HAP-1 (cell line): ENCODE measurements around the gene BCOR.

Experiments
- DNase-seq, 2 experiments: peaks; one replicate each; pipeline ENCODE4 v3.0.0-alpha.2; 2016 to 2020; ENCODE audit warnings: low spot score in 2 of 2
- H3K27me3 ChIP-seq: fragments of 250-450 bp; sonication (Bioruptor Pico); 2 replicates; pipeline ENCODE4 v1.5.1; 2020; ENCODE audit warnings: low read depth, mild to moderate bottlenecking, moderate library complexity
- H3K36me3 ChIP-seq: fragments of 250-450 bp; sonication (Bioruptor Pico); replicated peaks from 2 replicates; pipeline ENCODE4 v1.5.1; 2020; ENCODE audit warnings: mild to moderate bottlenecking
- H3K4me1 ChIP-seq: fragments of 250-450 bp; sonication (Bioruptor Pico); 2 replicates; pipeline ENCODE4 v1.5.1; 2020; ENCODE audit warnings: mild to moderate bottlenecking
- H3K4me3 ChIP-seq: fragments of 250-450 bp; sonication (Bioruptor Pico); 2 replicates; pipeline ENCODE4 v1.5.1; 2020; ENCODE audit warnings: mild to moderate bottlenecking, moderate library complexity
- H3K9me3 ChIP-seq: fragments of 250-450 bp; sonication (Bioruptor Pico); 2 replicates; pipeline ENCODE4 v1.5.1; 2020; ENCODE audit warnings: mild to moderate bottlenecking, moderate library complexity
- in situ Hi-C: fragments of 300-500 bp; cut with MboI; formaldehyde crosslinking; loops from 3 replicates; pipeline ENCODE4 v1.14.3; 2020; ENCODE audit warnings: low sequenced_read_pairs, inconsistent platforms, mixed read lengths

Gene BCOR

DNA sequence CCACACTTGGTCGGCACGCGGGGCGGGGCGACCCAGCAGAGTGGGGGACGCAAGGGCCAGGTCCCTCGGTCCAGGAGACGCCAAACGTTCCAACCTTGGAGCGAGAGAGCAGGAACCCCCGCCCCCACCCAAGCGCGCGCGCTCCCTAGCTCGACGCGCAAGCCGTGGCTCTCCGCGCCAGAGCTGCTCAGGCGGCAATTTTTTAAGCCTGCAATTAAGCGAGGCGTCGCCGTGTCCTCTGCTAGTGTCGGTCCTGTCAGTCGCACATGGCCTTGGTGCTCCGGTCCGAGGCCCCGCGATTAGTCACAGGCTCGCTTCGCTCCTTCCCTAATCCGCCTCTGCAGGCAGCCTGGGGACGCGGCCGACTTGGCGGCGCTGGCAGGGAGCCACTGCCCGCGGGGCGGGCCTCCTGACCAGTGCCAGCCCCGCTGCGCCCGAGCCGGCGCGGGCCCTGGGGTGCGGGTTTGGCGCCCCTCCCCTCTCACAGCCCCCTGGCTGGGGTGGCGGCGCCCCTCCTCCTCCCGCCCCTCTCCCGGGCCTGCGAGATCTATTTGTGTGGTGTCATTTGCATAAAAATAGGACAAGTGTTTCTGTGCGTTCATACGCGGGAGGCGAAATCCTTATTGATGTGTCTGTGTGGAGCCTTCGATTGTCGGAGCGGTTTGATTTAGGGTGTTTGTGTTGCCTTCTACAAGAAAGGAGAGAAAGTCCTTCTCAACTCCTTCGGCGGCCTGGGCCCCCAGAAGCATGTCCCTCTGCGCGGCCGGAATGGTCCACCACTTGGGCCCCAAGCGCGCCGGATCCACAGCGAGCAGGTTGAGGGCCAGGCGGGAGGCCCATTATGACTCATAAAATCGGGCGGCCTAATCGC is 9.8 kb upstream of the BCOR start:
- H3K9me3 ChIP-seq, result no peaks in the 10 kb centered on the region
- H3K36me3 ChIP-seq, result no peaks in the 10 kb centered on the region; the same call in 1 of the 2 replicates
- no peaks in the 10 kb centered on the region for H3K27me3 ChIP-seq
- peak; percentile 82 to 89 for DNase-seq
- H3K4me3 ChIP-seq, result peak overlapping the region; percentile 44
- peaks cover 48% of the 10 kb centered on the region for H3K4me1 ChIP-seq
- in situ Hi-C loops, result loop anchor here (5.0 kb wide), 1 partner anchor 40 kb away; no protein-coding TSS in a partner anchor

DNA sequence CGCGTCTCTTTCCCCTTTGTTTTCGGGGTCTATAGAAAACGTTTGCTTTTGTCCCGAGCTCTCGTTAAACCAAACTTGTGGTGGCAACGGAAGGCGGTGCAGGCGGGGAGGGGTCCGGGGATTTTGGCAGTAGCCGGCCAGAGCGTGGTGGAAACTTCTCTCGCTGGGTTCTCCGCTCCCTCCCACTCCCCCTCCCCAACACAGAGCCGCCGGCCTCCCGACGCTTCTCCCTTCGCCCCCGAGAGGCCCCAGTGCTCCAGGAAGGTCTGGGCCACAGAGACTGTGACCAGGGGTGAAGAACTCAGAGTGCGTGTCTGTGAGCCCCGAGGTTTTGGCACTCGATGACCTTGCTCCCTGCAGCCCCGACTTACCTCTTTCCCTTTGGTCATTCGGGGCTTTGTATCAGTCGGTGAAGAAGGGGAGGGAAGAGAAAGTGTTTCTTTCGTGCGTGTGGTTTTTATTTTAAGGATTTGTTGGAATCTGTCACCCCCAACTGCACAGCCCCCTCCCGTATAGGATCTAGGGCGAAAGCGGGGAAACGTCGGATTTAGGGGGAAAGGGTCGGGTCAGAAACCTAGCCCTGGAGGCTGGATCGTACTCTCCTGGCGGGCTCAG is 9.0 kb upstream of the BCOR start:
- DNase-seq, result no peak
- Histone ChIP-seq H3K9me3 (no peaks in the 10 kb centered on the region), H3K36me3 (peaks cover under 1% of the 10 kb centered on the region), H3K4me1 (peaks cover 50% of the 10 kb centered on the region), H3K27me3 (no peaks in the 10 kb centered on the region), H3K4me3 (peak overlapping the region; percentile 44)
- in situ Hi-C loops, result loop anchor here (5.0 kb wide), 1 partner anchor 41 kb away; no protein-coding TSS in a partner anchor

DNA sequence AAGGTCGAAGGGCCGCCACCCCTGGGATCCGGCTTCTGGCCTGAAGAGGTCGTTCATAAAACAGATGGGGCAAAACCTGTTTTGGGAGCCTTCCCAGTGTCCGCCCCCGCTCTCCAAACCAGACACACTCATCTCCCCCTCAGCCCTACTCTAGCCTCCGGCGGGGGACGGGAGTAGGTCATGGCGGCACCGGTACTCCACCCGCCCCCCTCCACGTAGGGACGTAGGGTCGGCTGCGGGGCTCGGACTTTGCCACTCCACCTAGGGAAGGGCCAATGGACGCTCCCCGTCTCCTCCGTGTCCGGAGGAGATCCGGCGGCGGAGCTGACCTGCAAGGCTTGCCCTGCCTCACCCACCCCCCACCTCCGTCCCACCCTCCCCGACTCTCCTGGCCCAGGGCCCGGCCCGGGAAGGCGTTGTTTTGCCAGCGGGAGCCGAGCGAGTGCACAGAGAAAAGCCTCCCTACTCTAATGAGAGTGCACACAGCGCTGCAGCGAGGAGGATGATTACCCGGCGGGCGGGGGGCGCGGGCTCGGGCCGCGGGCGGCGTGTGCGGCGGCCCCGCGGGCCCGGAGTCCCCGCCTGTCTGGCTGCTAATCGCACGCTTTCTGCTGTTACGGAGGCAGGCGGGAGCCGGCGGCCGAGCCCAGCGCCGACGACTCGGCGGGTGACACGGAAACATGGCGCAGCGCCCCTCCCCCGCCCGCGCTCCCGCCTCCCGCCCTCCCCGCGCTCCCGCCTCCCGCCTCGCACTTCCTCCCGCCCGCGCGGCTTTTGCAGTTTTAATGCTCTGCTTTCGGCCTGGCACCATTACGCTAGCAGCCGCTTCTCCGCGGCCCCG is 8.3 kb upstream of the BCOR start:
- H3K36me3 ChIP-seq, result peaks cover 3% of the 10 kb centered on the region
- peak; percentile 76 to 92 for DNase-seq
- H3K4me1 ChIP-seq, result peaks cover 51% of the 10 kb centered on the region
- H3K27me3 ChIP-seq, result no peaks in the 10 kb centered on the region
- H3K9me3 ChIP-seq, result no peaks in the 10 kb centered on the region
- in situ Hi-C loops, result loop anchor here (5.0 kb wide), 1 partner anchor 41 kb away; no protein-coding TSS in a partner anchor
- H3K4me3 ChIP-seq, result peak overlapping the region; percentile 44

DNA sequence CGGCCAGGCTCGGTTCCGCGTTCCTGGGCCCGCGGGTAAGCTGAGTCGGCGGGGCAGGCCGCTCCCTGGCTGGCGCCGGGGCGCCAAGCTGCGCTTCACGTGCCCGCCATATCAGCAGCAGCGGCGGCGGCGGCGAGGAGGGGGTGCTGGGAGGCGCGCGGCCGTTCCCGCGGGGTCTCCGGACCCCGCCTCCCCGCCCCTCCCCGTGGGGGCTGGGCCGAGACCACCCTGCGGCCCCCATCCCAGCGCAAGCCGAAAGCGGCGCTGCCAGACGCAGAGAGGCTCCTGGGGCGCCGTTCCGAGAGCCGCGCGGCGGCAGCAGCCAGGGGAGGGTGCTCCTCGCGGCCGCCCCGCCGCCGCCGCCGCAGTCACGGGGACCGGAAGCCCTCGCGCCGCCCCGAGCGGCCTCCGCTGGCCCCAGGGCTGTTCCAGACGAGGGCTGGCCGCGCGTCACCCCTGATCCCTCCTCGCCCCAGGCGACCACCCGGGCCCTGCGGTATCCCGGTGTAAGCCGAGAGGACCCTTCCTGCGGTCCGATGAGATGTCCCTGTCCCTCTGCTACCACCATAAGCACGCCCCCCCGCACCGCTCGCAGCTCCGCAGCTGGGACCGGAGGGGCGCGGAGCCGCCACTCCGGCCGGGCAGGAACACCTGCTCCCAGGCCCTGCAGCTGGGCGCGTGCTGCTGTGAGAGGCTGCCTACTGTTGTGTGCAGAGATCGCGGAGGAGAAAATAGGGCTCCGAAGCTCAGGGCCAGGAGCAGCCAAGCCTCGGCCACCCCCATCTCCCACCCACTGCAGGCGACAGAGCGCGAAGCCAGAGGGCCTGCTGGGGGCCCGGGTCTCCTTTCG is 7.5 kb upstream of the BCOR start:
- in situ Hi-C loops, result loop anchor here (5.0 kb wide), 1 partner anchor 42 kb away; no protein-coding TSS in a partner anchor
- Histone ChIP-seq H3K27me3 (no peaks in the 10 kb centered on the region), H3K9me3 (no peaks in the 10 kb centered on the region), H3K4me1 (peaks cover 52% of the 10 kb centered on the region), H3K36me3 (peaks cover 3% of the 10 kb centered on the region), H3K4me3 (peak overlapping the region; percentile 44)
- DNase-seq, result peak; percentile 17 to 60

DNA sequence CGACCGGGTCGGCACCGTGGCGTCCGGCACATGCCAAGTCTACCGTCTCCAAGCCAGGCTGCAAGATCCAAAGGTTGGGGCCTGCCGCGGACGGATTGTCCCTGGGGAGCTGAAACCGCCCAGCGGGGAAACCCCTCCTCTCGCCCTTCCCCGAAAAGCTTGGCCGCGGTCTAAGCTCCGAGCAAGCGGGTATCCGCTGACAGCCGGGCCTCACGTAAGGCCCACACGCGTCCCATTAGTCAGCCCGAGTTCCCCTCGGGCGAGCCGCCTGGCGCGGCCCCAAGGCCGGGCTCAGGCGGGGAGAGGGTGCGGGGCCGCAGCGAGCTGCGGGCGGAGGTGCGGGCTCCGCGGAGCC is 6.8 kb upstream of the BCOR start:
- Histone ChIP-seq H3K9me3 (no peaks in the 10 kb centered on the region), H3K27me3 (no peaks in the 10 kb centered on the region), H3K36me3 (peaks cover 3% of the 10 kb centered on the region), H3K4me1 (peaks cover 55% of the 10 kb centered on the region), H3K4me3 (peak overlapping the region; percentile 44)
- in situ Hi-C loops, result no loop called here
- peak; percentile 19 to 69 for DNase-seq

DNA sequence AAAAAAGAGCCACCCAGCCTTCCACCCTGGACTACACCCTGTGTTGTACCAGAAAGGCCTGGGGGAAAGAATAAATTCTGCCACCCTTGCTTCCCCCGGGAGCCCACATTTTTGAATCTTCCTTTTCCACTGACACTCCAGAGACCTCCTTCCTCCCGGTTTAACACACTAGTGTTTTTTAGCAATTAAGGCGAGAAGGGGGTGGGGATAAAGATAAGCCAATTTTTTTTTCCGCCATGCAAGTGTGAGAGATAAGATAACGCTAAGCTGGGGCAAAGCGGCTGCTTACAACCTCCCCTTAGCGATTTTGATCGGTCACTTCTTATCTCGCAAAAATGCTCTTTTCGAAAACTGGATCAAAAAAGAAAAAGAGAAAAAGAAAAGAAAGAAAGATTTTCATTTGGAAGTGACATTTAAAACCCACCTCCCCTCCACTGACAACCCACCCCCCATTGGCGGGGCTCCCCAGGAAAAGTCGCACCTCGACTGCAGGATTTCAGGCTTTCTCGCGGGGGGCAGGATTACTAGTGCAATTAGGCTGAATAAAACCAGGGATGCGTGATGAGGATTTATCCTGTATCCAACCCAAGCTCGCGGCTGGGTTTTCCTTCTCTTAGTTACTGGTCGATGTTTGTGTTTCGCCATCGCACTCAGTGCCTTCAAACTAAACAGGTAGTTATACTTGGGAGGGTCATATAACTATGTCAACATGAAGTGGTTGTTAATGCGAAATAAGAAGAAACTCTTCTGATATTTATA is 6.0 kb upstream of the BCOR start:
- peak; percentile 2 to 23 for DNase-seq
- Histone ChIP-seq H3K9me3 (no peaks in the 10 kb centered on the region), H3K27me3 (no peaks in the 10 kb centered on the region), H3K4me1 (peaks cover 58% of the 10 kb centered on the region), H3K4me3 (no peak overlapping the region; the same call in 1 of the 2 replicates), H3K36me3 (peaks cover 3% of the 10 kb centered on the region)
- in situ Hi-C loops, result no loop called here

DNA sequence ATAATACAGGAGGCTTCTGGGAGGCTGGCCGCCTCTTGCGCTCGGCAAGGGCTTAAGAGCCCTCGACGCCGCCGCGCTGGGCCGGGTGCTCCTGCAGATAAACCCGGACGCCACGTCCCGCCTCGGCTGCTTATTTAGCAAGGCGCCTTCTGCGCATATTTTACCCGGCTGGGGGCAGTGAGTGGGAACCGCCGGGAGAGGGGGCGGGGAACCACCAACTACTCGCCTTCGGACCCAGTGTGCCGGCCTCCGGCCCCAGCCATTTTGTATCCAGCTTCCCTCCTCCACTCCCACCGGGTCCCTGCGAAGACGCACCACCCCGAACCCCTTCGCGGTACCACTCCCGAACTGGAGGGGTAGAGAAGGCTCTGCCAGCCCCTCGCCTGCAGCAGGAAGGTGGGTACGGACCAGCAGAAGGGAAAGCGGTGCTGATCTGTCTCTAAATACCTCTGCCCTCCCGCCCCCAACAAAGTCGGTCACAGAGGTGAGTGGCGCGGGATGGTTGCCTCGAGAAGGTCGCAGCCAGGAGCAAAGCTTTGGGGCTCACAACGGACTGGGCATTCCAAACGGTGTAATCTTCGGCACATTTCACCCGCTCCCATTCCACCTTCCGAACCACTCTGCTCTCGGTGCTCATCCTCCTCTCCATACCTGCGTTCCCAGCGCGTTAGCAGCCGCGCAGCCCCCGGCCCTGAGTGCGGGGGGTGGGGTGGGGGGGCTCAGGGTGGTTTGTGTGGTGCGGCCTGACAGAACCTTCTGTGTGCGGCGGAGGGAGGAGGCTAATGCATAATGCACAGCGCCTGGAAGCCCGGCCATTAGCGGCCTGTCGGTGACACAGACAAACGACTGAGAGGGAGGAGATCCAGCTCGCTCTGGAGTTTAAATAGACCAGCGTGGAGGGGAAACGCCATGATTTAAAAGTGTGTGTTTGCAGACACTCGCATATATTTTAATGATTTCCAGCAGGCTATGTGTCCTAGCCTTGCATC is 4.9 kb upstream of the BCOR start:
- DNase-seq, result peak; percentile 1 to 27
- Histone ChIP-seq H3K9me3 (no peaks in the 10 kb centered on the region), H3K36me3 (peaks cover 3% of the 10 kb centered on the region), H3K4me1 (peaks cover 48% of the 10 kb centered on the region), H3K4me3 (no peak overlapping the region), H3K27me3 (no peaks in the 10 kb centered on the region)
- in situ Hi-C loops, result no loop called here

DNA sequence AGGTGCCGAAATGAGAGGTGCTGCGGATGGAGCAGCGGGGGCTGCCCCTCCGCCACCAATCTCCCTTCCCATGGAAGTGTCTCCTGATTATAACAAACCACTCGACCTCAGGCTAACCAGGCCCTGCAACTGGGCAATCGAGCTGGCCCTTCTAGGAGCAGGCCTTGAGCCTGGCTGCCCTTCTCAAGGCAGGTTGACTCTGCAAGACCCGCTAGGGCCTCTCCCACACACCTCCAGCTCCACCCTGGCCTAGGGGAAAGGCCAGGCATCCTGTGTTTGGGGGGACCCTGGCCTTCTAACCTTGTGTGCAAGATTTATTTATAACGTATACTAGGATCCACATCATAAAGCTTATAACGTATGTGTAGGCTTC is 3.7 kb upstream of the BCOR start:
- in situ Hi-C loops, result no loop called here
- Histone ChIP-seq H3K9me3 (no peaks in the 10 kb centered on the region), H3K27me3 (no peaks in the 10 kb centered on the region), H3K36me3 (peaks cover 3% of the 10 kb centered on the region), H3K4me3 (no peak overlapping the region), H3K4me1 (peaks cover 37% of the 10 kb centered on the region)
- peak; percentile 2 to 24 for DNase-seq

DNA sequence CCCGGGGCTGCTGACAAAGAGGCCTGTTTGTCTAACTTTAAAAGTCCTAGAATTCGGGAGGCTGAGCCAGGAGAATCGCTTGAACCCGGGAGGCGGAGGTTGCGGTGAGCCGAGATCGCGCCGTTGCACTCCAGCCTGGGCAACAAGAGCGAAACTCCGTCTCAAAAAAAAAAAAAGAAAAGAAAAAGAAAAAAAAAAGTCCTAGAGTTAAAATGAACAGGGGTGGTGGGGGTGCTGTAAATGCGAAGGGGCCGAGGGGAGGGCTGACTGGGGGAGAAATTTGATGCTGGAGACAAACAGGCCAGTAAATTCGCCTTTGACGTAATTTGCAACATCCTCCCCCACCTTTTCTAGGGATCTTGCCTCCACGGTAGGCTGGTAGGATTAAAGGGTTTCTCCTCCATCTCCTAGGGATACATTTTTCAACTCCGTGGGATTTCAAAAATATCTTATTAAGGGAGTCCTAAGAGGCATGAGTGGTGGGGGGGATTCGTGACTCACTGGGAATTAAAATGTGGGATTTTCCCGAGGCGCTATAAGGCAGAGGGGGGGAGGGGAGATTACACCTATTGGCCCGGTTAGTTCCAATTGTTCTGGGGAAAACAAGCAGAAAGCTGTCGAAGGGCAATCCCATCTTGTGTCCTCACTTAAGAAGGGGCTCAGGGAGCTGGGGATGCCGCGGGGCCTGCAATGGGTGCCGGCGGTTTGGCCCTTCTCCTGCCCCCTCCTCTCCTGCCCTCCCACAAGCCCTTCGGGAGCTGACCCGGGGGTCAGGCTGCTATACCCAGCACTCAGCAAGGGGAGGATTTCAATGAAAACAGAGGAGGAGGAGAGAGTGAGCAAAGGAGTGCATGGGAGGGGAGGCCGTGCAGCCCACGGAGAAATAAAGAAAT is 3.0 kb upstream of the BCOR start:
- Histone ChIP-seq H3K4me3 (peak overlapping the region; percentile 1; the same call in 1 of the 2 replicates), H3K9me3 (no peaks in the 10 kb centered on the region), H3K4me1 (peaks cover 36% of the 10 kb centered on the region), H3K36me3 (peaks cover 3% of the 10 kb centered on the region), H3K27me3 (no peaks in the 10 kb centered on the region)
- in situ Hi-C loops, result no loop called here
- peak; percentile 54 to 63 for DNase-seq

DNA sequence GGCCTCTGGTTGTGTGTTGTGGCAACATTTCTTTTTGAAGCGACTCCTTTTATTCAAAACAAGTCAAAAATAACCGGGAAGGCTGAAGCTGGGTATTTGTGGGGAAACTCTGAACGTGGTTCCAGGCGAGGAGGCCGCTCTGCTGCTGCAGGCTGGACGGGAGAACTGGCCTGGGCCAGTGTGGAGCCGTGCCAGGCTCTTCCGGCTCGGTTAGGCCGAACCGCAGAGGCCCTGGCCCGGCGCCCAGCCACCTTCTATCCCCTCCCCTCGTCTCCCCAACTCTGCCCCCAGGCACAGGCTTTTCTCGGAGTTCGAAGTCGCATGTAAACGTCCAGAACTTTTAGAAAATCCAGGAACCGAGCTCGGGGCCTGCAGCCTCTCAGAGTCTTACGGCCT is 2.4 kb upstream of the BCOR start:
- in situ Hi-C loops, result no loop called here
- Histone ChIP-seq H3K9me3 (no peaks in the 10 kb centered on the region), H3K27me3 (no peaks in the 10 kb centered on the region), H3K36me3 (peaks cover 3% of the 10 kb centered on the region), H3K4me3 (peak overlapping the region; percentile 1; the same call in 1 of the 2 replicates), H3K4me1 (peaks cover 32% of the 10 kb centered on the region)
- DNase-seq, result peak in 1 of 2 experiments; percentile 59
